Mononuclear cell (primary cell): ENCODE results near the gene LRRC42. TPM values are rescaled to one million over a fixed set of nuclear protein-coding genes. Genes with fewer than 3 reads are reported as not detected.
A peak's percentile ranks its signal among the peaks of the same experiment; 100 is the strongest.

Experiments used
- H3K27me3 ChIP-seq: 2 replicates; pipeline ENCODE4 v1.6.0; 2011; ENCODE audit warnings: low read length, control low read depth; ENCODE audit not compliant: insufficient read depth
- H3K4me1 ChIP-seq: 2 replicates; pipeline ENCODE4 v1.5.1; 2011; ENCODE audit warnings: mild to moderate bottlenecking, low read length, control low read depth; ENCODE audit not compliant: insufficient read depth
- H3K4me3 ChIP-seq: 2 replicates; pipeline ENCODE4 v1.5.1; 2011; ENCODE audit warnings: mild to moderate bottlenecking, low read length, moderate library complexity
- H3K9me3 ChIP-seq: 2 replicates; pipeline ENCODE4 v1.5.1; 2011; ENCODE audit warnings: low read depth, mild to moderate bottlenecking, control low read depth, low read length
- total RNA-seq: library from RNA; depleted of rRNA; stranded (reverse); fragments of >200 nt; gene quantifications from one replicate; pipeline ENCODE4 v1.2.3, GENCODE V29; 2012

LRRC42 gene
- 7.1 TPM for total RNA-seq

- H3K27me3 ChIP-seq, result no peaks in the 10 kb centered on the region
- peak within 1 kb of the TSS; percentile 79 for H3K4me3 ChIP-seq
- H3K4me1 ChIP-seq, result peaks cover 25% of the 10 kb centered on the region
- no peaks in the 10 kb centered on the region for H3K9me3 ChIP-seq
Measured at GRCh38 chr1:53946252-53947171, at the start of gene LRRC42. LRRC42 (plus strand) TSS chr1:53946350; CDS start chr1:53952000, 5,650 bp downstream.

- Histone ChIP-seq H3K4me3 (no peak overlapping the region), H3K27me3 (no peaks in the 10 kb centered on the region), H3K9me3 (no peaks in the 10 kb centered on the region), H3K4me1 (peaks cover 6% of the 10 kb centered on the region)
Measured at GRCh38 chr1:53896635-53897229, 49.4 kb upstream of the LRRC42 start.

GRCh38 chr1:53899206-53899628 is 46.9 kb upstream of the LRRC42 start:
- H3K4me3 ChIP-seq, result no peak overlapping the region
- H3K9me3 ChIP-seq, result no peaks in the 10 kb centered on the region
- no peaks in the 10 kb centered on the region for H3K4me1 ChIP-seq
- H3K27me3 ChIP-seq, result no peaks in the 10 kb centered on the region

GRCh38 chr1:53899708-53900107 is 46.4 kb upstream of the LRRC42 start:
- no peaks in the 10 kb centered on the region for H3K27me3 ChIP-seq
- no peaks in the 10 kb centered on the region for H3K9me3 ChIP-seq
- no peaks in the 10 kb centered on the region for H3K4me1 ChIP-seq
- no peak overlapping the region for H3K4me3 ChIP-seq

- H3K27me3 ChIP-seq, result no peaks in the 10 kb centered on the region
- no peaks in the 10 kb centered on the region for H3K9me3 ChIP-seq
- H3K4me1 ChIP-seq, result no peaks in the 10 kb centered on the region
- H3K4me3 ChIP-seq, result no peak overlapping the region
Measured at GRCh38 chr1:53902235-53903138, 43.7 kb upstream of the LRRC42 start.

- Histone ChIP-seq H3K27me3 (no peaks in the 10 kb centered on the region), H3K9me3 (no peaks in the 10 kb centered on the region), H3K4me3 (no peak overlapping the region), H3K4me1 (no peaks in the 10 kb centered on the region)
Measured at GRCh38 chr1:53905509-53905908, 40.6 kb upstream of the LRRC42 start.

- Histone ChIP-seq H3K4me1 (no peaks in the 10 kb centered on the region), H3K9me3 (no peaks in the 10 kb centered on the region), H3K27me3 (no peaks in the 10 kb centered on the region), H3K4me3 (no peak overlapping the region)
Measured at GRCh38 chr1:53906121-53906520, 40.0 kb upstream of the LRRC42 start.

GRCh38 chr1:53909946-53910345 is 36.2 kb upstream of the LRRC42 start:
- no peaks in the 10 kb centered on the region for H3K27me3 ChIP-seq
- no peaks in the 10 kb centered on the region for H3K4me1 ChIP-seq
- no peak overlapping the region for H3K4me3 ChIP-seq
- H3K9me3 ChIP-seq, result no peaks in the 10 kb centered on the region

- no peak overlapping the region for H3K4me3 ChIP-seq
- H3K9me3 ChIP-seq, result no peaks in the 10 kb centered on the region
- H3K27me3 ChIP-seq, result no peaks in the 10 kb centered on the region
Measured at GRCh38 chr1:53911442-53911841, 34.7 kb upstream of the LRRC42 start.

GRCh38 chr1:53913352-53914033 is 32.7 kb upstream of the LRRC42 start:
- Histone ChIP-seq H3K9me3 (no peaks in the 10 kb centered on the region), H3K4me1 (no peaks in the 10 kb centered on the region), H3K27me3 (no peaks in the 10 kb centered on the region), H3K4me3 (no peak overlapping the region)

More at GRCh38 chr1:53911442-53911841, 34.7 kb upstream of the LRRC42 start:
- no peaks in the 10 kb centered on the region for H3K4me1 ChIP-seq

- Histone ChIP-seq H3K27me3 (no peaks in the 10 kb centered on the region), H3K9me3 (no peaks in the 10 kb centered on the region), H3K4me3 (no peak overlapping the region), H3K4me1 (no peaks in the 10 kb centered on the region)
Measured at GRCh38 chr1:53918343-53918742, 27.8 kb upstream of the LRRC42 start.

- Histone ChIP-seq H3K27me3 (no peaks in the 10 kb centered on the region), H3K4me1 (no peaks in the 10 kb centered on the region), H3K4me3 (no peak overlapping the region), H3K9me3 (no peaks in the 10 kb centered on the region)
Measured at GRCh38 chr1:53919675-53920066, 26.5 kb upstream of the LRRC42 start.

- H3K4me3 ChIP-seq, result no peak overlapping the region
- H3K27me3 ChIP-seq, result no peaks in the 10 kb centered on the region
- H3K9me3 ChIP-seq, result no peaks in the 10 kb centered on the region
- no peaks in the 10 kb centered on the region for H3K4me1 ChIP-seq
Measured at GRCh38 chr1:53927376-53927881, 18.7 kb upstream of the LRRC42 start.

- H3K27me3 ChIP-seq, result no peaks in the 10 kb centered on the region
- H3K4me1 ChIP-seq, result no peaks in the 10 kb centered on the region
- H3K9me3 ChIP-seq, result peaks cover 5% of the 10 kb centered on the region
- no peak overlapping the region for H3K4me3 ChIP-seq
Measured at GRCh38 chr1:53929246-53929960, 16.7 kb upstream of the LRRC42 start.
